Cardiac septum (tissue), 1 donor: ENCODE measurements around the gene ARMCX6. TPM values are rescaled to one million over a fixed set of nuclear protein-coding genes. Genes with fewer than 3 reads are reported as not detected.

Experiments
- total RNA-seq: library from RNA; stranded (reverse); fragmentation: NEBNext Ultra II Directional; extraction: Animal tissue kit (Norgen Biotek cat#: 25700); gene quantifications from one replicate; pipeline ENCODE4 v1.2.1, GENCODE V29; 2021
- donor health status: DM: no; HTN: no; CAD: no.

The ARMCX6 gene
- total RNA-seq, 1 donor from 2014 or later = 45.4 TPM

Other genes with a start within 250 kb of the ARMCX6 start
- 1.3 TPM for gene BTK, start 231.8 kb downstream of the ARMCX6 start, total RNA-seq
- gene RPL36A, start 227.0 kb downstream of the ARMCX6 start, total RNA-seq = 57.5 TPM
- gene GLA, start 210.1 kb downstream of the ARMCX6 start, total RNA-seq = 6.8 TPM
- 55.6 TPM for gene HNRNPH2, start 209.8 kb downstream of the ARMCX6 start, total RNA-seq
- 7.4 TPM for gene ARMCX4, start 132.5 kb downstream of the ARMCX6 start, total RNA-seq
- 33.2 TPM for gene ARMCX1, start 67.5 kb downstream of the ARMCX6 start, total RNA-seq
- 82.2 TPM for gene ARMCX3, start 5.2 kb upstream of the ARMCX6 start, total RNA-seq
- 43.5 TPM for gene ARMCX2, start 41.9 kb upstream of the ARMCX6 start, total RNA-seq